Stimulated activated CD4-positive, alpha-beta T cell treated with anti-CD3 and anti-CD28 coated beads, Interleukin-12 subunit alpha, Interleukin-12 subunit beta, amount 100 ng/mL, for 48 hours (primary cell): Measurements from ENCODE around the gene KDELR1.
A peak's percentile ranks its signal among the peaks of the same experiment; 100 is the strongest.
"Not testable (repeated sequence)": the region's sequence is repeated elsewhere in the genome, so short reads cannot be mapped to it uniquely, and the experiment has no call there.

ENCODE experiments used
- DNase-seq, 3 donors: peaks; one replicate each; pipeline ENCODE4 v3.0.0-alpha.2; 2020; ENCODE audit warnings: low read depth in 2 of 3, low spot score in 1 of 3

The KDELR1 gene

GRCh38 chr19:48397263-48398101 is 6.1 kb upstream of the KDELR1 start:
- no peak for DNase-seq

GRCh38 chr19:48396824-48397176 is 5.4 kb upstream of the KDELR1 start:
- no peak for DNase-seq

GRCh38 chr19:48396016-48396823 is 4.9 kb upstream of the KDELR1 start:
- DNase-seq, result no peak

- DNase-seq, result no peak
Measured at GRCh38 chr19:48395499-48395898, 4.1 kb upstream of the KDELR1 start.

GRCh38 chr19:48395170-48395455 is 3.8 kb upstream of the KDELR1 start:
- no peak for DNase-seq

GRCh38 chr19:48394331-48395169 is 3.2 kb upstream of the KDELR1 start:
- no peak for DNase-seq

GRCh38 chr19:48393559-48394330 is 2.4 kb upstream of the KDELR1 start, which contains the start of gene GRIN2D:
Gene GRIN2D, plus strand, starts transcription at chr19:48393668. Its CDS starts 4,725 bp downstream, at chr19:48398393.
- no peak for DNase-seq

GRCh38 chr19:48392860-48393558 is 1.7 kb upstream of the KDELR1 start:
- no peak for DNase-seq

GRCh38 chr19:48392006-48392344 is 624 bp upstream of the KDELR1 start:
- not testable (repeated sequence) for DNase-seq

GRCh38 chr19:48390188-48391099 is 907 bp downstream of the KDELR1 start:
- peak in 1 of 3 donors; percentile 56 for DNase-seq

- no peak for DNase-seq
Measured at GRCh38 chr19:48386981-48387380, 4.4 kb downstream of the KDELR1 start.

GRCh38 chr19:48385461-48386087 is 5.8 kb downstream of the KDELR1 start:
- no peak for DNase-seq

- DNase-seq, result no peak
Measured at GRCh38 chr19:48382286-48382685, 9.1 kb downstream of the KDELR1 start.

- no peak for DNase-seq
Measured at GRCh38 chr19:48381178-48381950, 10.0 kb downstream of the KDELR1 start.

GRCh38 chr19:48379058-48379457 is 12.3 kb downstream of the KDELR1 start:
- DNase-seq, result no peak

- no peak for DNase-seq
Measured at GRCh38 chr19:48378194-48378570, 13.2 kb downstream of the KDELR1 start.

- DNase-seq, result no peak
Measured at GRCh38 chr19:48373567-48373966, 17.8 kb downstream of the KDELR1 start.

- DNase-seq, result no peak
Measured at GRCh38 chr19:48372904-48373303, 18.4 kb downstream of the KDELR1 start.
